ENCODE results near the gene SMIM15.
A peak's percentile ranks its signal among the peaks of the same experiment; 100 is the strongest.

The SMIM15 gene

GRCh38 chr5:61163905-61164304 is 1.6 kb upstream of the SMIM15 start:
- DNase-seq = no peak
- in situ Hi-C loops (cut with HindIII; ENCODE audit: low pct_ligation_motif_present, low pct_unique_long_range_greater_than_20kb, low sequenced_read_pairs) = no loop called here

GRCh38 chr5:61162832-61163567 is 732 bp upstream of the SMIM15 start:
- in situ Hi-C loops (cut with HindIII; ENCODE audit: low pct_ligation_motif_present, low pct_unique_long_range_greater_than_20kb, low sequenced_read_pairs) = no loop called here
- DNase-seq = peak; percentile 63

DNA sequence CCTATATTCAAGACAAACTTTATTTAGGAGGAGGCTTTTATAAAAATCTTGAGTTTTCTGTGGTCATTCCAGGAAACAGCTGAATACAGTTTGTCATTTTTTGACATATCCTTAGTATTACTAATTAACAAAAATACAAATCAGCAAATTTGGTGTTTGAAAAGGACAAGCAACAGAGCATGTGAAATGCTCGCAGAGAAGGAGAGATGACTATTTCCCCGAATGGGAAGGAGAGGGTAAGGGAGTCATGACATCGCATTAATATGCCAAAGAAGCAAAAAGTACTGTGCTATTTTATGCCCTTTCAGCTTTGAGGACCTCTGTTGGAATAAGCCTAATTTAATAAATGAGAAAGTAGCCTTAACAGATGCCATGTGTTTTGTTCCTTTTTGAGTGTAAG is 1.8 kb downstream of the SMIM15 start:
- in situ Hi-C loops (cut with HindIII; ENCODE audit: low pct_ligation_motif_present, low pct_unique_long_range_greater_than_20kb, low sequenced_read_pairs) = no loop called here
- no peak for DNase-seq

- DNase-seq = no peak
- in situ Hi-C loops (cut with HindIII; ENCODE audit: low pct_ligation_motif_present, low pct_unique_long_range_greater_than_20kb, low sequenced_read_pairs) = no loop called here
These were observed 2.4 kb downstream of the SMIM15 start for GRCh38 chr5:61159836-61160235.

DNA sequence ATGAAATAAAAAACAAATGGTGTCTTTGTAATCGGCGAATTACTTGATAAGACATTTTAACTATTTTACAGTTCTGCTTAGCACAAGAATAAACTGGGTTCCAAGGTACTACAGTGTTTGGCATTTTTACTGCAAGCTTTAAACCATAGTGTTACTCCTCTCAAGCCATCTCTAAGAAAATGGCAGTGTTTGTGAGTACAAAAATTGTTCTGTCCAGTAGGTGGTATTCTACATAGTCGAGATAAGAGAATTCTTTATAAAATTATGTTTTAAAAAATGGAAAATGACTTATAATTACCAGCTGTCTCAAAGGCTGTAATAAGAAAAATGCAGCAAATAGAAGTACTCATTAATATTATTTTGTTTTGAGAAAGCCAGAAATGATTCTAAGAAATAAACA is 3.2 kb downstream of the SMIM15 start:
- no peak for DNase-seq
- in situ Hi-C loops (cut with HindIII; ENCODE audit: low pct_ligation_motif_present, low pct_unique_long_range_greater_than_20kb, low sequenced_read_pairs) = no loop called here

GRCh38 chr5:61151893-61152292 is 10.4 kb downstream of the SMIM15 start:
- in situ Hi-C loops (cut with HindIII; ENCODE audit: low pct_ligation_motif_present, low pct_unique_long_range_greater_than_20kb, low sequenced_read_pairs) = no loop called here
- no peak for DNase-seq

DNA sequence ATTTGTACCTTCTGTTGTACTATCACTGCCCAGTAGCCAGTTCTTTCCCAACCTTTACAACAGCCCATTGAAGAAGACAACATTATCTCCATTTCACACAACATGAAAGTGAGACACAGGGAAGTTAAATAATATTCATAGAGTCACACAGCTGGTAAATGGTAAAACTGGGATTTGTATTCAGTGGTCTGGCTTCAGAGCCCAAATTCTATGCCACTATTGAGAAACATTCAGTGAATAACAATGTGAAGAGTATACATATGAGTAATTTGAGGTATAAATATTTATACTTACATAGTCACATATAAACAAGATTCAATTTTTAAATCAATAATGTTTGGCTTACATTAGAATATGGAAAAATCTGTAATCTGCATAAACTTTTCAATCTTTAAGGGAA is 13.8 kb downstream of the SMIM15 start:
- DNase-seq = no peak
- in situ Hi-C loops (cut with HindIII; ENCODE audit: low pct_ligation_motif_present, low pct_unique_long_range_greater_than_20kb, low sequenced_read_pairs) = no loop called here

- no peak for DNase-seq
- in situ Hi-C loops (cut with HindIII; ENCODE audit: low pct_ligation_motif_present, low pct_unique_long_range_greater_than_20kb, low sequenced_read_pairs) = no loop called here
These were observed 19.5 kb downstream of the SMIM15 start for GRCh38 chr5:61142811-61143210.

DNA sequence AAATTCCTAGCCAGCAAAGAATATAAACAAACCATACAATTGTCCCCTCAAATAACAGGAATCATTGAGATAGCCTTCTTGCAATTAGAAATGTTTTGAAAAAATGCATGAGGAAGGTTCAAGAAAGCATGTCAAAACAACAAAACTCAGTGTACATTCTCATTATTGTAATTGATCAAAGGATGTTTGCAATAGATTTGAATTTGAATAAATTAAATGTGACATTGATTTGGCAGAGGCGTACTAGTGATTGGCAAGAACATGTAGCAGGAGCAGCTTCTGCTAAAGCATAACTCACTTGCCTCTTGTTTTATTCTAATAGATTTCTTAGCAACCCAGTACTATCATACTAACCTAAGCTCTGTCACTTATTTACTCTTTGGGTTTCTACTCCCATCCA is 19.9 kb downstream of the SMIM15 start:
- DNase-seq = no peak
- in situ Hi-C loops (cut with HindIII; ENCODE audit: low pct_ligation_motif_present, low pct_unique_long_range_greater_than_20kb, low sequenced_read_pairs) = no loop called here

DNA sequence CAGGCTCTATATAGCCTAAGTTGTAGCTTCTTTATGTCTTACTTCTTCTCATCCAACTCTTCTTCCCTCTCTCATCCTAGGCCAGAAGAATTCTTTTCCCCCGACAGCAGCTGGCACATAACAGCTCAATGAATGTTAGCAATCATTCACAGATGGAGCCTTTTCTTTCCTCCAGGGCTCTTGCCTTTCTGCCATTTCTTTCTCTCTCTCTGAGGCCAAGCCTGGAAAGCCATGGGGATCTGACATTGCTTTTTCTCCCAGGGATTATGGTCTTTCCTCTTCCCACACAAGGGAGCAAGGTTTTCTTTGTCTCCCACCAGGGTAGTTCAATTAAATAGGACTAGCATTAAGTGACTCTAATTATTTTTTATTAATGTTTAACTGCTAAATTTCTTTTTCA is 20.5 kb downstream of the SMIM15 start:
- in situ Hi-C loops (cut with HindIII; ENCODE audit: low pct_ligation_motif_present, low pct_unique_long_range_greater_than_20kb, low sequenced_read_pairs) = no loop called here

DNA sequence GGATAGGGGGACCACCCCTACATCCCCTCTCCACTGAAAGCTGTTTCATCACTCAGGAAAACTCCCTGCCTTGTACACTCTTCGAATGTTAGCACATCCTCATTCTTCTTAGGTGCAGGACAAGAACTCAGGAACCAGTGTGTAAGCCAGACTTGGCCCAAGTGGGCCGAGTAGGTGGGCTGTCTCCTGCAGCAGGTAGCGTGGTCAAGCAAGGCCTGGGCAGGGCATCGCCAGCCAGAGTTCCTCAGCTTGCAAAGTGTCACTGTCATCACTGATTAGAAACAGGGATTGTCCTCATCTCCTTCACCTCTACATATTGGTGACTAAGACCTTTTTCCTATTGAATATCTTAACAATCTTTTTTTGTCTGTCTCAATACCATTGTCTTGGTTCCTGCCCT is 22.3 kb downstream of the SMIM15 start:
- DNase-seq = no peak
- in situ Hi-C loops (cut with HindIII; ENCODE audit: low pct_ligation_motif_present, low pct_unique_long_range_greater_than_20kb, low sequenced_read_pairs) = no loop called here

More for the DNA sequence above, 20.5 kb downstream of the SMIM15 start:
- DNase-seq = no peak

GRCh38 chr5:61139094-61139873 is 23.0 kb downstream of the SMIM15 start:
- in situ Hi-C loops (cut with HindIII; ENCODE audit: low pct_ligation_motif_present, low pct_unique_long_range_greater_than_20kb, low sequenced_read_pairs) = no loop called here
- DNase-seq = no peak

DNA sequence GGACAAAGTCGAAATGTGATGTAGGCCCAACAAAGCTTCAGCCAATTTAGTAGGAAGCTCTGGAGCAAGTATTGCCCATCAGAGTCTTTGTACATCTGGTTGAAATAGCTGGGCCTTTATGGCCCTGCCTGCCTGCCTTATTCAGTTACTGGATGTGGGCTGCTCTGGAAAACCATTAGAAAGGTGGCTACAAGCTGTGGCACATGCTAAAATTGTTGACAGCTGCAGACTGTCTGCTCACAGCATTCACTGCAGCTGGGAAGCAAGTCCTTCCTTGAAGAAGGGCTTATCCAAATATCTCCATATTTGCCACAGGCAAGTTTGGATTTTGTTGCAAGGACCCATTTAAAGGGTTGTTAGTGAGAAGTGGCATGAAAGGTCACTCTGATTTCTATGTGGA is 24.4 kb downstream of the SMIM15 start:
- DNase-seq = no peak
- in situ Hi-C loops (cut with HindIII; ENCODE audit: low pct_ligation_motif_present, low pct_unique_long_range_greater_than_20kb, low sequenced_read_pairs) = no loop called here

- peak; percentile 19 for DNase-seq
These were observed 29.7 kb downstream of the SMIM15 start for GRCh38 chr5:61132559-61132958.

DNA sequence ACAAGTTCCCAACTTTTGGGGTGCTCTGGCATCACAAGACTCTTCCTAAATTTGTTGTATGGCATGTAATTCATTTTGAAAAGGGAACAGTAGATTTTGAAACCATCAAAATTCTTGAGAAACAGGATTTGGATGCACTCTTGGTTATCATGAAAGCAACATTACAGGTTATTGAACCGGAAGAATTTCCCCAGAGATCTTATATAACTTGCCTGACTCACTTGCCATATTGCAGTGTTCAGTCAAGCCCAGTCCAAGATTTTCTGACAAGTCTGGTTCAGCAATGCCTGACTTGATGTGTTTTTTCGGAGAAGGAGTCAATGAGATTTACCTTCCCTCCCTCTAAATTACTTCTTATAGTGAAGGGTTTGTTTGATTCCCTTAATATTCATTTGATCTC is 32.0 kb downstream of the SMIM15 start:
- in situ Hi-C loops (cut with HindIII; ENCODE audit: low pct_ligation_motif_present, low pct_unique_long_range_greater_than_20kb, low sequenced_read_pairs) = no loop called here
- no peak for DNase-seq

More at GRCh38 chr5:61132559-61132958, 29.7 kb downstream of the SMIM15 start:
- in situ Hi-C loops (cut with HindIII; ENCODE audit: low pct_ligation_motif_present, low pct_unique_long_range_greater_than_20kb, low sequenced_read_pairs) = no loop called here

GRCh38 chr5:61123145-61123544 is 39.1 kb downstream of the SMIM15 start:
- no peak for DNase-seq
- in situ Hi-C loops (cut with HindIII; ENCODE audit: low pct_ligation_motif_present, low pct_unique_long_range_greater_than_20kb, low sequenced_read_pairs) = no loop called here

DNA sequence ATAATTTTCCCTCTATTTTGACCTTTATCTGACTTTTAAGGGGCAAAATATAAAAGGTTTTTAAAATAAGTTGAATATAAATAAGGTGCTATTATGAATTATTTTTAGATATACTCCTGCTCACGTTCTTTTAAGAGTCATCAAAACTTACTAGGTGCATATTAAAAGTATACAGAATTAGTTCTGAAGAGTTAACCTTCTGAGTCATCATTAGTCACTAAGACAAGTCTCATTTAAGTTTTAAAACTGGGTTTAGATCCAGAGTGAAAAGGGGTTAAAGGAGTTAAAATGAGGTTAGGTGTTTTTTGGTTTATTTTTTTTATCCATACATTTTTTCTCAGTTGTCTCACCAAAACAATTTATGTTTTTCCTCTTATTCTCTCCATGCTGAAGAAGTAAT is 41.7 kb downstream of the SMIM15 start:
- no peak for DNase-seq

DNA sequence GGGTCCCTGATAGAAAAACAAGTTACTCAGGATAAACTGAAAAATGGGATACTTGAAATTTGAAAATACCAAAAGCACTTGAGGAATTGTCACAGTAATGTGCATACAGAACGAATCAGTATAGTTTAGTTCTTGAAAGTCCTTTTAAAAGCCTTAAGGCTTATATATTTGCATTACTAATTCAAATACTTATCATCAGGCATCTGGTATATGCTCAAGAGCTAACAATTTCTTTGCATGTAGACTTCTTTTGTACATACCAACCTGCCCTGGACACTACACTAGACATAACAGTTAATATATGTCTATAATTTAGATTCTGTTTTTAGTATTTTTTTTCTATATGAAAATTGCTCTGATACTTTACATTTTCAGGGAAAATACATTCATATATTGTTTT is 43.2 kb downstream of the SMIM15 start:
- no peak for DNase-seq
- in situ Hi-C loops (cut with HindIII; ENCODE audit: low pct_ligation_motif_present, low pct_unique_long_range_greater_than_20kb, low sequenced_read_pairs) = no loop called here

More for the DNA sequence above, 41.7 kb downstream of the SMIM15 start:
- in situ Hi-C loops (cut with HindIII; ENCODE audit: low pct_ligation_motif_present, low pct_unique_long_range_greater_than_20kb, low sequenced_read_pairs) = no loop called here

DNA sequence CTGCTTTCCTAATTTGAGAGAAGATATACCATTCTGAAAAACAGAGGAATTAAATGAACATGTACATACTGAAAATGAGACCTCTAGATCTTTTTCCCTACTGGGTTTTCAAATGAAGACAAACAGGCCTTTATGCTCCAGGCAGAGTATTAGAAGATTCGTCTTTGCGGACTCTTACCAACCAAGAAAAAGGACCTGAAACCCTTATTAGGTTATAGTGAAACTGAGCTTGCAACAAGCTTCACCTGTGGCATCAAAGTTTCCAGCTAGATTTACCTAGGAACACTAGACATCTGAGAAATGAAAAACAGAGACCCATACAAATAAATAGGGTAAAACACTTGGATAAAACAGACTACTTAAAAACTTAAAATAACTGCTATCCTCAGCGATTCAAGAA is 46.3 kb downstream of the SMIM15 start:
- in situ Hi-C loops (cut with HindIII; ENCODE audit: low pct_ligation_motif_present, low pct_unique_long_range_greater_than_20kb, low sequenced_read_pairs) = no loop called here
- no peak for DNase-seq

DNA sequence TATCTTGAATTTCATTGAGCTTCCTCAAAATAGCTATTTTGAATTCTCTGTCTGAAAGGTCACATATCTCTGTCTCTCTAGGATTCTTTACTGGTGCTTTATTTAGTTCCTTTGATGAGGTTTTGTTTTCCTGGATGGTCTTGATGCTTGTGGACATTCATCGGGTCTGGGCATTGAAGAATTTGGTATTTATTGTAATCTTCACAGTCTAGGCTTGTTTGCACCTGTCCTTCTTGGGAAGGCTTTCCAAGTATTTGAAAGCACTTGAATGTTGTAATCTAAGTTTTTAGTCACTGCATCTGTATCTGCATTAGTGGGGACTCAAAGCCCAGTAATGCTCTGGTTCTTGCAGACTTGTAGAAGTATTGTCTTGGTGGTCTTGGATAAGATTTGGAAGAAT is 47.8 kb downstream of the SMIM15 start:
- no peak for DNase-seq
- in situ Hi-C loops (cut with HindIII; ENCODE audit: low pct_ligation_motif_present, low pct_unique_long_range_greater_than_20kb, low sequenced_read_pairs) = no loop called here
